Right forelimb (tissue), 1 donor: Measurements from ENCODE around the gene CPD.
"Not testable (repeated sequence)": the region's sequence is repeated elsewhere in the genome, so short reads cannot be mapped to it uniquely, and the experiment has no call there.

Source experiments
- DNase-seq: peaks from one replicate; pipeline ENCODE4 v3.0.0-alpha.2; 2018

Gene CPD

GRCh38 chr17:30389756-30390300 is 11.1 kb downstream of the CPD start:
- no peak for DNase-seq

- DNase-seq, result no peak
These were observed 12.8 kb downstream of the CPD start for GRCh38 chr17:30391534-30391933.

- no peak for DNase-seq
These were observed 14.8 kb downstream of the CPD start for GRCh38 chr17:30393491-30393890.

GRCh38 chr17:30393911-30394867 is 15.5 kb downstream of the CPD start:
- DNase-seq, result no peak

GRCh38 chr17:30395398-30396022 is 16.8 kb downstream of the CPD start:
- DNase-seq, result no peak

GRCh38 chr17:30396129-30396528 is 17.4 kb downstream of the CPD start:
- no peak for DNase-seq

GRCh38 chr17:30396612-30397011 is 17.9 kb downstream of the CPD start:
- DNase-seq, result no peak

- DNase-seq, result no peak
These were observed 19.8 kb downstream of the CPD start for GRCh38 chr17:30398328-30399041.

- DNase-seq, result no peak
These were observed 22.4 kb downstream of the CPD start for GRCh38 chr17:30401097-30401496.

GRCh38 chr17:30405161-30405560 is 26.4 kb downstream of the CPD start:
- no peak for DNase-seq

- DNase-seq, result not testable (repeated sequence)
These were observed 31.9 kb downstream of the CPD start for GRCh38 chr17:30410627-30411026.

- DNase-seq, result not testable (repeated sequence)
These were observed 33.3 kb downstream of the CPD start for GRCh38 chr17:30412008-30412496.

GRCh38 chr17:30413109-30413508 is 34.4 kb downstream of the CPD start:
- no peak for DNase-seq

- no peak for DNase-seq
These were observed 35.8 kb downstream of the CPD start for GRCh38 chr17:30414486-30414885.

- DNase-seq, result no peak
These were observed 36.8 kb downstream of the CPD start for GRCh38 chr17:30415491-30415890.

- DNase-seq, result not testable (repeated sequence)
These were observed 39.3 kb downstream of the CPD start for GRCh38 chr17:30418070-30418469.

- no peak for DNase-seq
These were observed 42.9 kb downstream of the CPD start for GRCh38 chr17:30421592-30421991.

- no peak for DNase-seq
These were observed 43.4 kb downstream of the CPD start for GRCh38 chr17:30422171-30422570.

- no peak for DNase-seq
These were observed 45.7 kb downstream of the CPD start for GRCh38 chr17:30424471-30424870.

- no peak for DNase-seq
These were observed 47.6 kb downstream of the CPD start for GRCh38 chr17:30426292-30426691.

- no peak for DNase-seq
These were observed 48.9 kb downstream of the CPD start for GRCh38 chr17:30427611-30428010.

GRCh38 chr17:30429155-30429554 is 50.4 kb downstream of the CPD start:
- DNase-seq, result no peak

- no peak for DNase-seq
These were observed 54.8 kb downstream of the CPD start for GRCh38 chr17:30433514-30433913.
